HG03175 (cell line): ENCODE measurements around the gene NAV2.

ENCODE experiments used
- ATAC-seq: cut with Tn5 transposase; IDR thresholded peaks from one replicate; pipeline ENCODE4 v1.9.1; 2021; ENCODE audit warnings: mild to moderate bottlenecking, moderate library complexity; ENCODE audit not compliant: unreplicated experiment

NAV2 gene

GRCh38 chr11:19739872-19740271 is 27.2 kb downstream of the NAV2 start:
- ATAC-seq = no peak

GRCh38 chr11:19740586-19740985 is 27.9 kb downstream of the NAV2 start:
- no peak for ATAC-seq

DNA sequence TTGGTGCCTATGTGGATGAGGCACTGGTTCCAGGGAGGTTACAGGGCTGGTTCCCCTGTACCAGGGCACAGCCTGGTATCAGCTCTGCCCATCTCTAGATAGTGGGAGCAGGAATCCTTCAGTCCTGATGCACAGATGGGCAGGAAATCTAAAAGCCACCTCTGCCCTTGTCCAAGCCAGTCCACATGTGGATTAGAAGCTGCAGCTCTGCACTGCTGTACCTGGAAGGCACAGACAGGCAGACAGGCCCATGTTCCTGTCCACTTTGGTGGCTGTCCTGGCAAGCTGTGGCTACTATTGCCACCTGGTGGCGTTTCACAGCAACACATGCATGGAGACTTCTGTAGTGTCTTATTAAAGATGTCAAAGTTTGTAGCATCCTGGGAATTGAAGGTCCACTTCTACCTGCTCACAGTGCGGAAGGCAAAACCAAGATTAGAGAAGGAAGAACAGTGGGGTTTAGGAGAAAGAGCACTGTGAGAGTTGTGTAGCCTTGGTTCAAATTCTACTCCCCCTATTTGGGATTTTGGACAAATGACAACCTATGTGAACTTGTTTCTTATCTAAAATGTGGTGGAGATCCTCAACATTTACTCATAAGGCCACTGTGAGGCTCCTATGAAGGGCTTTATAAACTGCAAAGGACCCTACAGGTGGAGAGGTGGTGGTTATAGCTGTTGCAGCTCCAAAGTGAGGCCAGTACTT is 30.1 kb downstream of the NAV2 start:
- ATAC-seq = peak; percentile 78

DNA sequence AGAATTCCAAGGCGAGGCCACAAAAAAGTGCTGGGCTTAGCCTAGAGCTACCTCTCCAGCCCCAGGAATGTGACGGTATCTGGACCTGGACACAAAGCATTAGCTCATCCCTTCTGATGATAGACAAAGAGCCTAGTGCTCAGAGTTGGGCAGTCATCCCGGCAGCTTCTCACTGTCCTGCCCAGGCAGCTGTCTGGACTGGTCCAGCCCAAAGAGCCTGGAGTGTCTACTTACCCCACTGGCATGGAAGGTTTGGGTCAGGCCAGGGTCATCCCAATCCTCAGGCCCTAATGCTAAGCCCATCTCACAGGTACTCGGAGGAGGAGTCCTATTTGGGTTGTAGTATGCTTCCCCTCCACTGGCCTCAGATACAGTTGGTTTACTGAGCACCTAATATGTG is 31.0 kb downstream of the NAV2 start:
- no peak for ATAC-seq

GRCh38 chr11:19744130-19744529 is 31.5 kb downstream of the NAV2 start:
- ATAC-seq = no peak

GRCh38 chr11:19746086-19746485 is 33.4 kb downstream of the NAV2 start:
- no peak for ATAC-seq

- ATAC-seq = no peak
Observed at GRCh38 chr11:19747634-19748033, 35.0 kb downstream of the NAV2 start.

- no peak for ATAC-seq
Observed at GRCh38 chr11:19751055-19751454, 38.4 kb downstream of the NAV2 start.

GRCh38 chr11:19753451-19754106 is 40.9 kb downstream of the NAV2 start:
- no peak for ATAC-seq

DNA sequence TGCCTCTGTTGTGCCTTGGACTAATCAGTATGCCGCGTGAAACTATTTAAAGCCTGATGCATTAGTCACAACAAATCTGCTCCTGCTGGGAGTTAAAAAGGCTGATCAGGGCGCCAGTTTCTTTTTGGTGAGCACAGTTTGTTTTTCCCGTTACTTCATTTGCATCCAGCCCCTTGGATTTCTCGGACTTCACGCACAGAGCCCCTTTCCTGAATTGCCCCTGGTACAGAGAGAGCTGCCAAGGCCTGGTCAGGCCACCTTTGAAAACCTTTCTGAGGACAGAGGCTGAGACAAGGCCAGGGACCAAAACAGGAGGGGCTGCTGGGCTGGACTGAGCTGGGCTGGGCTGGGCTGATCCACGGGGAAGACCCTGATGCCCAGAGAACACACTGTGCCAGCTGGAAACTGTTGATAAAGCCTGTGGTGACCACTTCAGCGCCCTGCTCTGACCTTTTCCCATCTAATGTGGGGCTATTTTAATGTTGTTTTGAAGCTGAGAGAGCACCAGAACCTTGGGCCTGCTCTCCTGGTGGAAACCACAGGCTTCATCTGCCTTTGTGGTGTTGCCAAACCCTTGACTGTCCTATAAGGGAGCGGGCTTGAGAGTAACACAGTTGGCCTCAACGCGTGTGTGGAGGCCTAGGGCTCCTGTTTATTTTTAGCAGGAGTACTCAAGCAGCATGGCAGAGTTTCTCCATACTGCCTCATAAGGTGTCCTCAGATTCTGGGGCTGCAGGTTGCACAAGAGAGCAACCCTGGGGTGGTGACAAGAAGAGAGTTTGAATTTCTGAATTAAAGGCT is 44.2 kb downstream of the NAV2 start:
- no peak for ATAC-seq

GRCh38 chr11:19759389-19759788 is 46.8 kb downstream of the NAV2 start:
- ATAC-seq = no peak

- ATAC-seq = no peak
Observed at GRCh38 chr11:19762266-19762665, 49.6 kb downstream of the NAV2 start.

- ATAC-seq = no peak
Observed at GRCh38 chr11:19763330-19763729, 50.7 kb downstream of the NAV2 start.

- ATAC-seq = no peak
Observed at GRCh38 chr11:19766206-19766605, 53.6 kb downstream of the NAV2 start.

DNA sequence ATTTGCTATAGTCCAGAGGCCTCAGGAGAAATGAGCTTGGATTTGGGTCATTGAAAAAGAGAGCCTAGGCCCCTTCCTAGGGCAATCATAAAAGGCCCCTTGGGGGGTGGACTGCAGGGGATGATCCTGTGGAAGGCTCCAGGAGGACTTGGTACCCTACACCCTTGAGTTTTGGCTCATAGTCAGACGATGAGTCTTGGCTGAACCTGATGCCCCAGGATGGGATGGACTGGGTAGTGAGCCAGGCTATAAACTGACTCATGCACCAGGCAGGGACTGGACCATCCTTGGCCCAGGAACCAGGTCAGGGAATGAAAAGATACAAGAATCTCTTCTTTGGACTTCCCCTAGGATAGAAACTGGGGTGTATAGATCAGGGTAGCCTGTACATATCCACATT is 54.2 kb downstream of the NAV2 start:
- ATAC-seq = no peak

DNA sequence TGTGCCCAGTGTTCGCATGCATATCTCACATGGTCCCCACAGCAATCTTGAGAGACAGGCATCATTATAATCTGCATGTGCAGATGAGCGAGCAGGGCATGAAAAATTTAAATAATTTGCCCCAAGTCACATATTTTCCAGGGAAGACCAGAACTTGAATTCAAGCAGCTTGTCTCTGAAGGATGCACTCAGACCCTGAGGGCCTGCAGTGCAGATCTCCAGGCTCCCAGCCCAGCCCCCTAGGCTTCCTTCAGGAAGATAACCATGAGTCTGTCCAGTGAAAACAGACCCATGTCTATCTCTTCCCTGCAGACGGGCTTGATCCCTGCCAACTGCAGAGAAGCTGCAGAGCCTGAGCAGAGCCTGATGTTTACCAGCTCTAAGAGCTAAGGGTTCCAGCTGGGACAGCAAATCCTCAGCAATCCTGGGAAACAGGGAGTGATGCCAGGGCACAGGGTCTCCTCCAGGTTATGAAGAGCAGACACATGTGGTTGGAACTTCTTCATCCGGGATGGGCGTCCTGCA is 55.1 kb downstream of the NAV2 start:
- ATAC-seq = no peak

- ATAC-seq = no peak
Observed at GRCh38 chr11:19768197-19768596, 55.6 kb downstream of the NAV2 start.

DNA sequence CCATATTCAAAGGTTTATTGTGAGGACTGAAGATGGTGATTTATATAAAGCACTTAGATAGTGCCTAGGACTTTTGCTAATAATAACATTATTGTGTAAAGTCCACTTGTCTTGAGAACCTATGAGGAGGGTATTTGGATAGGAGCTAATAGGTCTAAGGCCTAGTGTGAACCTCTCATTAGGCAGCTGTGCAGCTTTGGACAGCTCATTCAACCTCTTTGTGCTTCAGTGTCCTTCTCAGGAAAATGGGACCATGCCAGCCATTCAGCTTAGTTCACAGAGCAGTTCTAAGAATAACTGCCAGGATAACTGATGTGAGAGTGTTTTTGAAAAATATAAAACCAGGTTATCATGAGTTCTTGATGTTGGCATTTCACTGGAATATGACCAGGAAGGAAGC is 56.2 kb downstream of the NAV2 start:
- no peak for ATAC-seq

DNA sequence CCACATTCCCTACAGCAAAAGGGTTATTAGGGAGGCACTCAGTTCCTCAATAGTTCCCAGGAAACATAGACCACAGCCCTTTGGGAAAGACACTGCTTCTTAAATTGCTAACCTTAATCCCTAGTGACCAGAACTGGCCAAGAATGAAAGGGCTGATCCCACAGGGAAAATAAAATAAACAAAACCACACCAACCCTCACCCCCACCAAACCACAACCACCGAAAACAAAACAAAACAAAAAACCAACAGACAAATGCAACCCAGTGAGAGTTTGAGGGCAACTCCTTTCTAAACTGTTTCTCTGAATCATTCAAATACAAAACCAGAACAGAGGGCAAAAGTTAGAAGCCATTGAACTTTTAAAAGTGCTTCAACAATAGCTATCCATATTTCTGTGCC is 57.2 kb downstream of the NAV2 start:
- no peak for ATAC-seq

DNA sequence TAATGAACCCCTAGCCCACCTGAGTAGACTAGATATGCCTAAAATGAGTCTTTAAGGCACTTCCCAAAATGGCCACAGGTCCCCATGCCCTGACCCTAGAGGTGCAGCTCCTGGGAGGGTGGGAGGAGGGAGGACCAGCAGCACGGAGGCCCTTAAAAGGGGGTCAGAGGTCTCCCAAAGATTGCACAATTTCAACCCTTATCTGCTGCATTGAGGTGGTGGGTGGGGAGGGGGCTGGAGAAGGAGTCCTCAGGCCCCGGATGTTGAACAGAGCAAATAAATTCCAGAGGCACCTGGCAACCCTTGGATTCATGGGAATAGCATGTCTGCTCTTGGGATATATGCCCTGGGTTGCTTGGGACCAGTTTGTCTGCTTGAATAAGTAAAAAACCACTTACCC is 57.6 kb downstream of the NAV2 start:
- ATAC-seq = no peak

DNA sequence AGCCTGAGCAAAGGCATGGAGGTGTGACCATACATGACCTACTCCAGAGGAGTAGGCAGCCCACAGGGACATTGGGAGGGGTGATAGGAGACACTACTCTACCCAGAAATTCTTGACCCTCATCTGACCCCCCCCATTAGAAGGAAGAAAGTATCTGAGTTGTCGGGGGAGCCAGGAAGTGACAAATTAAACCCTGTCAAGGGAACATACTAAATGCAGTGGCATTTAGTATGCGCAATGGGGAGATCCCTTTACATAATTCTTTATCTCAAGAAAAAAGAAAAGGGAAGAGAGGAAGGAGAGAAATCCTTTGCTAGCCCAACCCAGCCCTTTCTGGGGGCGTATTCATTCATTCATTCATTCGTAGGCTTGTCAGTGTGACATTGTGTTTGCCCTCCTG is 58.8 kb downstream of the NAV2 start:
- ATAC-seq = no peak

DNA sequence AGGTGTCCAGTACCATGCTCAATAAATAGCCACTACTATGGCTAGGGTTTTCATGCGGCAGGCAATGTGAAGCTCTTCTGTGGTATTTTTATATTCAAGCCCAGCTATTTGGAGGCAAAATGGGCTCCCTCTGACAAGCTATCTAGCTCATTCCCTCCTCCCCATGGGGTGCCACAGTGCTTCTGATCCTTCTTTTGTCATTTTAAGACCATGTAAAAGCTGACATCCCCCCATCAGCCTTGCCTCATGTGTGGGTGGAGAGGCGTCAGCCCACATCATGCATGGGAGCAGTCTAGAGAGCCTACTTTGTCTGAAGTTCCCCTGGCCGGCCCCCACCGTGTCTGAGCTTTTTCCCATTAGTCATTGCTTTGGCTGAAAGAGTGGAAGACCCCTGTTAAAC is 59.8 kb downstream of the NAV2 start:
- ATAC-seq = no peak
